Naive thymus-derived CD4-positive, alpha-beta T cell (primary cell): Measurements from ENCODE around the gene TMEM62. TPM values are rescaled to one million over a fixed set of nuclear protein-coding genes. Genes with fewer than 3 reads are reported as not detected.

Source experiments
- ATAC-seq: fragments of 150-1000 bp; cut with Tn5 transposase; 2 replicates; pipeline ENCODE4 v1.10.0; 2021; ENCODE audit warnings: mild to moderate bottlenecking, moderate library complexity
- CTCF ChIA-PET: fragments of 350-600 bp; sonication (Branson Sonifier 250); formaldehyde crosslinking; loops from one replicate; lab custom pipeline; 2021; ENCODE audit warnings: antibody characterized with exemption; lab: Charles Lee
- POLR2A ChIA-PET: fragments of 350-600 bp; sonication (Branson Sonifier 250); formaldehyde crosslinking; loops from one replicate; lab custom pipeline; 2021; ENCODE audit warnings: antibody characterized with exemption, inconsistent platforms; lab: Charles Lee
- DNase-seq, 9 donors: peaks; one replicate each; pipeline versions ENCODE4 v3.0.0 to v3.0.0-alpha.2; 2020 to 2022; ENCODE audit warnings: mixed read lengths in 1 of 9
- H3K27ac ChIP-seq: one replicate; pipeline ENCODE4 v1.7.0; 2013; ENCODE audit warnings: mild to moderate bottlenecking, low read depth, low read length, moderate library complexity
- H3K27me3 ChIP-seq, 2 donors: one replicate each; pipeline ENCODE4 v1.7.0; 2013; ENCODE audit warnings: low read length in 2 of 2, mild to moderate bottlenecking in 2 of 2, moderate library complexity in 2 of 2; ENCODE audit not compliant: control insufficient read depth in 2 of 2, insufficient read depth in 2 of 2
- H3K36me3 ChIP-seq, 3 experiments: 1 replicate in 2 of 3; 2 replicates in 1 of 3; pipeline ENCODE4 v1.7.0; 2013; ENCODE audit warnings: low read length in 3 of 3, mild to moderate bottlenecking in 3 of 3, moderate library complexity in 1 of 3; ENCODE audit not compliant: insufficient read depth in 3 of 3, control insufficient read depth in 2 of 3
- H3K4me1 ChIP-seq, 2 donors: one replicate each; pipeline ENCODE4 v1.7.0; 2013; ENCODE audit warnings: low read length in 2 of 2, mild to moderate bottlenecking in 2 of 2, moderate library complexity in 1 of 2; ENCODE audit not compliant: control insufficient read depth in 2 of 2, insufficient read depth in 2 of 2
- H3K4me3 ChIP-seq: 2 replicates; pipeline ENCODE4 v1.7.0; 2013; ENCODE audit warnings: mild to moderate bottlenecking, low read length
- H3K9me3 ChIP-seq, 3 experiments: 1 replicate in 2 of 3; 2 replicates in 1 of 3; pipeline ENCODE4 v1.7.0; 2013; ENCODE audit warnings: low read length in 3 of 3; ENCODE audit not compliant: control insufficient read depth in 2 of 3
- H3K27ac Mint-ChIP-seq, 9 donors: one replicate each; pipeline ENCODE4 v1.8.0; 2020 to 2022; ENCODE audit warnings: mixed read lengths in 9 of 9, mild to moderate bottlenecking in 8 of 9, moderate library complexity in 5 of 9, inconsistent platforms in 2 of 9
- H3K27me3 Mint-ChIP-seq, 5 donors: one replicate each; pipeline ENCODE4 v1.8.0; 2021 to 2022; ENCODE audit warnings: mixed read lengths in 5 of 5, mild to moderate bottlenecking in 1 of 5
- H3K36me3 Mint-ChIP-seq, 5 donors: one replicate each; pipeline ENCODE4 v1.8.0; 2020 to 2022; ENCODE audit warnings: mixed read lengths in 5 of 5, mild to moderate bottlenecking in 3 of 5, inconsistent platforms in 1 of 5
- H3K4me1 Mint-ChIP-seq, 7 donors: one replicate each; pipeline ENCODE4 v1.8.0; 2020 to 2022; ENCODE audit warnings: mixed read lengths in 7 of 7, mild to moderate bottlenecking in 3 of 7, inconsistent platforms in 1 of 7
- H3K4me3 Mint-ChIP-seq, 10 donors: one replicate each; pipeline ENCODE4 v1.8.0; 2020 to 2022; ENCODE audit warnings: mild to moderate bottlenecking in 10 of 10, mixed read lengths in 10 of 10, moderate library complexity in 6 of 10, inconsistent platforms in 2 of 10
- H3K9me3 Mint-ChIP-seq, 11 donors: one replicate each; pipeline ENCODE4 v1.8.0; 2020 to 2022; ENCODE audit warnings: mixed read lengths in 11 of 11, mild to moderate bottlenecking in 4 of 11, inconsistent platforms in 1 of 11, moderate library complexity in 1 of 11
- intact Hi-C, 2 donors: fragments of 100-400 bp; cut with micrococcal nuclease; formaldehyde crosslinking; loops; one replicate each; pipeline ENCODE4 v1.15.1; 2023
- polyA plus RNA-seq, 2 donors: library from polyadenylated mRNA; unstranded; fragments of 300-500 nt; fragmentation: Illumina TruSeq; gene quantifications; one replicate each; pipeline ENCODE4 v1.2.3, GENCODE V29; 2021
- total RNA-seq, 6 experiments: library from RNA in 5 of 6; stranded (reverse) in 5 of 6; gene quantifications; 1 replicate in 5 of 6; 2 replicates in 1 of 6; pipeline ENCODE4 v1.2.3 and lab custom pipeline; 2021 to 2026

TMEM62 gene
- total and polyA plus RNA-seq, 7 experiments from 2014 or later, result 3.6 to 21.5 (median 15.2) TPM

GRCh38 chr15:43212299-43212698 is 78.9 kb downstream of the TMEM62 start:
- CTCF ChIA-PET, result no interaction called here
- intact Hi-C loops, result no loop called here
- POLR2A ChIA-PET, result no interaction called here
- Mint-ChIP-seq H3K27ac (no peak overlapping the region), H3K27me3 (peaks cover 14 to 33% (median 23%) of the 10 kb centered on the region in 5 donors), H3K36me3 (no peaks in the 10 kb centered on the region), H3K4me1 (peaks cover 0 to 1% (median 0%) of the 10 kb centered on the region in 7 donors), H3K9me3 (peaks cover 0 to 1% (median 0%) of the 10 kb centered on the region in 11 donors), H3K4me3 (no peak overlapping the region)
- Histone ChIP-seq H3K9me3 (no peaks in the 10 kb centered on the region), H3K4me3 (no peak overlapping the region), H3K4me1 (no peaks in the 10 kb centered on the region), H3K36me3 (no peaks in the 10 kb centered on the region), H3K27ac (no peak overlapping the region), H3K27me3 (no peaks in the 10 kb centered on the region)
- ATAC-seq (no peak), DNase-seq (no peak)

- Mint-ChIP-seq H3K27ac (no peak overlapping the region), H3K9me3 (peaks cover 0 to 1% (median 0%) of the 10 kb centered on the region in 11 donors), H3K4me1 (peaks cover 0 to 1% (median 0%) of the 10 kb centered on the region in 7 donors), H3K27me3 (peaks cover 12 to 31% (median 20%) of the 10 kb centered on the region in 5 donors), H3K4me3 (no peak overlapping the region), H3K36me3 (no peaks in the 10 kb centered on the region)
- Histone ChIP-seq H3K27me3 (no peaks in the 10 kb centered on the region), H3K4me3 (no peak overlapping the region), H3K36me3 (no peaks in the 10 kb centered on the region), H3K27ac (no peak overlapping the region), H3K9me3 (no peaks in the 10 kb centered on the region), H3K4me1 (no peaks in the 10 kb centered on the region)
- intact Hi-C loops, result no loop called here
- ChIA-PET POLR2A (no interaction called here), CTCF (no interaction called here)
- DNase-seq, result no peak
- no peak for ATAC-seq
These were observed 79.6 kb downstream of the TMEM62 start for GRCh38 chr15:43212951-43213350.

- H3K36me3 ChIP-seq, result no peaks in the 10 kb centered on the region
- H3K4me1 ChIP-seq, result no peaks in the 10 kb centered on the region
- H3K36me3 Mint-ChIP-seq, result no peaks in the 10 kb centered on the region
- no peak overlapping the region for H3K27ac Mint-ChIP-seq
- H3K27me3 ChIP-seq, result no peaks in the 10 kb centered on the region
- H3K9me3 ChIP-seq, result no peaks in the 10 kb centered on the region
- H3K9me3 Mint-ChIP-seq, result peaks cover 0 to 1% (median 0%) of the 10 kb centered on the region in 11 donors
- ATAC-seq (no peak), DNase-seq (no peak)
- ChIA-PET CTCF (no interaction called here), POLR2A (no interaction called here)
- peaks cover 11 to 26% (median 17%) of the 10 kb centered on the region in 5 donors for H3K27me3 Mint-ChIP-seq
- no peak overlapping the region for H3K4me3 Mint-ChIP-seq
- H3K27ac ChIP-seq, result no peak overlapping the region
- H3K4me3 ChIP-seq, result no peak overlapping the region
- H3K4me1 Mint-ChIP-seq, result peaks cover 0 to 1% (median 0%) of the 10 kb centered on the region in 7 donors
- intact Hi-C loops, result no loop called here
These were observed 80.1 kb downstream of the TMEM62 start for GRCh38 chr15:43213466-43213865.

- Histone ChIP-seq H3K4me3 (no peak overlapping the region), H3K9me3 (no peaks in the 10 kb centered on the region), H3K27ac (no peak overlapping the region), H3K4me1 (no peaks in the 10 kb centered on the region), H3K27me3 (no peaks in the 10 kb centered on the region), H3K36me3 (no peaks in the 10 kb centered on the region)
- Mint-ChIP-seq H3K4me1 (peaks cover 0 to 1% (median 0%) of the 10 kb centered on the region in 7 donors), H3K27ac (no peak overlapping the region), H3K27me3 (peaks cover 4 to 20% (median 11%) of the 10 kb centered on the region in 5 donors), H3K9me3 (peaks cover 0 to 1% (median 0%) of the 10 kb centered on the region in 11 donors), H3K4me3 (no peak overlapping the region), H3K36me3 (no peaks in the 10 kb centered on the region)
- ChIA-PET CTCF (no interaction called here), POLR2A (no interaction called here)
- DNase-seq (no peak), ATAC-seq (no peak)
- intact Hi-C loops, result no loop called here
These were observed 80.8 kb downstream of the TMEM62 start for GRCh38 chr15:43214169-43214568.

- Mint-ChIP-seq H3K4me1 (peaks cover 0 to 1% (median 0%) of the 10 kb centered on the region in 7 donors), H3K36me3 (no peaks in the 10 kb centered on the region), H3K27me3 (peaks cover 0 to 15% (median 6%) of the 10 kb centered on the region in 5 donors), H3K4me3 (peak overlapping the region in 1 of 10 donors; percentile 56), H3K9me3 (peaks cover 0 to 1% (median 0%) of the 10 kb centered on the region in 11 donors), H3K27ac (peak overlapping the region in 2 of 9 donors; percentile 22 to 51)
- Histone ChIP-seq H3K4me3 (no peak overlapping the region), H3K27me3 (no peaks in the 10 kb centered on the region), H3K27ac (no peak overlapping the region), H3K4me1 (no peaks in the 10 kb centered on the region), H3K9me3 (no peaks in the 10 kb centered on the region), H3K36me3 (no peaks in the 10 kb centered on the region)
- no peak for ATAC-seq
- DNase-seq, result no peak
- POLR2A ChIA-PET, result no interaction called here
- CTCF ChIA-PET, result no interaction called here
- intact Hi-C loops, result no loop called here
These were observed 81.4 kb downstream of the TMEM62 start for GRCh38 chr15:43214592-43215295.

GRCh38 chr15:43215961-43216360 is 82.6 kb downstream of the TMEM62 start:
- Mint-ChIP-seq H3K36me3 (no peaks in the 10 kb centered on the region), H3K4me1 (peaks cover 0 to 5% (median 0%) of the 10 kb centered on the region in 7 donors), H3K27ac (no peak overlapping the region), H3K9me3 (peaks cover 0 to 1% (median 0%) of the 10 kb centered on the region in 11 donors), H3K27me3 (peaks cover 0 to 11% (median 8%) of the 10 kb centered on the region in 5 donors), H3K4me3 (no peak overlapping the region)
- ATAC-seq (no peak), DNase-seq (no peak)
- no peaks in the 10 kb centered on the region for H3K9me3 ChIP-seq
- no peaks in the 10 kb centered on the region for H3K4me1 ChIP-seq
- H3K36me3 ChIP-seq, result no peaks in the 10 kb centered on the region
- ChIA-PET CTCF (interaction anchor here (0.7 kb wide), 1 partner anchor 9 kb away, joined by 4 read pairs; no protein-coding TSS in a partner anchor), POLR2A (no interaction called here)
- H3K27ac ChIP-seq, result no peak overlapping the region
- H3K27me3 ChIP-seq, result no peaks in the 10 kb centered on the region
- H3K4me3 ChIP-seq, result no peak overlapping the region
- intact Hi-C loops, result no loop called here
